NOMO-1 treated with dmso at 0.1 percent for 144 hours (cell line): ENCODE measurements around the gene ZNF217.
"Not testable (repeated sequence)": the region's sequence is repeated elsewhere in the genome, so short reads cannot be mapped to it uniquely, and the experiment has no call there.

Experiments
- DNase-seq: peaks from one replicate; lab custom pipeline; 2025; ENCODE audit not compliant: unreplicated experiment; lab: John Stamatoyannopoulos, UW

Gene ZNF217

GRCh38 chr20:53593466-53594007 is at the start of gene ZNF217:
Gene ZNF217 (minus strand): TSS chr20:53593839. CDS start chr20:53582826, 11,013 bp downstream.
- DNase-seq = not testable (repeated sequence)

GRCh38 chr20:53643031-53643832 is 49.6 kb upstream of the ZNF217 start:
- DNase-seq = peak; percentile 95

- peak; percentile 92 for DNase-seq
Measured at GRCh38 chr20:53642196-53643030, 48.8 kb upstream of the ZNF217 start.

GRCh38 chr20:53639647-53640440 is 46.2 kb upstream of the ZNF217 start:
- DNase-seq = no peak

- no peak for DNase-seq
Measured at GRCh38 chr20:53639128-53639527, 45.5 kb upstream of the ZNF217 start.

- not testable (repeated sequence) for DNase-seq
Measured at GRCh38 chr20:53637310-53637709, 43.7 kb upstream of the ZNF217 start.

- no peak for DNase-seq
Measured at GRCh38 chr20:53636540-53637097, 43.0 kb upstream of the ZNF217 start.

GRCh38 chr20:53635221-53635620 is 41.6 kb upstream of the ZNF217 start:
- no peak for DNase-seq

GRCh38 chr20:53631909-53632662 is 38.4 kb upstream of the ZNF217 start:
- no peak for DNase-seq

GRCh38 chr20:53629436-53629835 is 35.8 kb upstream of the ZNF217 start:
- DNase-seq = no peak

GRCh38 chr20:53628758-53629157 is 35.1 kb upstream of the ZNF217 start:
- DNase-seq = not testable (repeated sequence)

GRCh38 chr20:53628076-53628475 is 34.4 kb upstream of the ZNF217 start:
- no peak for DNase-seq

GRCh38 chr20:53627001-53627400 is 33.4 kb upstream of the ZNF217 start:
- not testable (repeated sequence) for DNase-seq

- no peak for DNase-seq
Measured at GRCh38 chr20:53626584-53626983, 32.9 kb upstream of the ZNF217 start.

- DNase-seq = no peak
Measured at GRCh38 chr20:53625311-53626129, 31.9 kb upstream of the ZNF217 start.

- DNase-seq = not testable (repeated sequence)
Measured at GRCh38 chr20:53624927-53625250, 31.2 kb upstream of the ZNF217 start.

GRCh38 chr20:53623454-53624211 is 30.0 kb upstream of the ZNF217 start:
- peak; percentile 55 for DNase-seq

- no peak for DNase-seq
Measured at GRCh38 chr20:53623134-53623453, 29.5 kb upstream of the ZNF217 start.
